Measurements from ENCODE around the gene RAD51B. TPM values are rescaled to one million over a fixed set of nuclear protein-coding genes. Genes with fewer than 3 reads are reported as not detected.

RAD51B gene
- total and polyA plus RNA-seq, 8 donors = 1.8 to 30.7 (median 15.3) TPM

DNA sequence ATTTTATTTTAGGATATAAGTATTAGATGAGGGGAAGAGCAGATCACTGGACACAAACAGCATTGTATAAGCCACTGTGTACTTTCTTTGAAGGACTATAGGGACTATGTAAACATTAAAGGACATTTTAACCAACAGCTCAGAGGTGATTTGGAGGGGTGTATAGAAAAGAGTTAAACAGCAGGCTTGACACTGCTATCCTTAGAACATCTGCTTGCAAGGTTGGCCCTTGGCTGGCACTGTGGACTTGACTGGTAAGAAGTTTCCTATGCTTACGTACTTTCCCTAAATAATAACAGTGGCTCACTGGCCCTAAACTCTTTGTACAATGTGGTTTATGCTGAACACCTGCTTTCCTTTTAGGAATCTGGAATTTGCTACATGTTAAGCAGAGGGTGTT is 31.9 kb upstream of the RAD51B start:
- Histone ChIP-seq H3K27me3 (no peaks in the 10 kb centered on the region), H3K36me3 (peaks cover 77 to 100% (median 100%) of the 10 kb centered on the region in 4 donors), H3K9me3 (no peaks in the 10 kb centered on the region), H3K27ac (no peak overlapping the region), H3K4me3 (no peak overlapping the region), H3K4me1 (no peaks in the 10 kb centered on the region)
- WGBS, 5 donors = 82 to 97% (median 92%) methylated on average over 1 of the region's 1 CpG
- DNase-seq = no peak
- TF ChIP-seq EP300 (IDR thresholded peaks at IDR 0.05) = no peak
- TF ChIP-seq POLR2AphosphoS5 (IDR thresholded peaks at IDR 0.05) = no peak
- TF ChIP-seq, protein P1, sequence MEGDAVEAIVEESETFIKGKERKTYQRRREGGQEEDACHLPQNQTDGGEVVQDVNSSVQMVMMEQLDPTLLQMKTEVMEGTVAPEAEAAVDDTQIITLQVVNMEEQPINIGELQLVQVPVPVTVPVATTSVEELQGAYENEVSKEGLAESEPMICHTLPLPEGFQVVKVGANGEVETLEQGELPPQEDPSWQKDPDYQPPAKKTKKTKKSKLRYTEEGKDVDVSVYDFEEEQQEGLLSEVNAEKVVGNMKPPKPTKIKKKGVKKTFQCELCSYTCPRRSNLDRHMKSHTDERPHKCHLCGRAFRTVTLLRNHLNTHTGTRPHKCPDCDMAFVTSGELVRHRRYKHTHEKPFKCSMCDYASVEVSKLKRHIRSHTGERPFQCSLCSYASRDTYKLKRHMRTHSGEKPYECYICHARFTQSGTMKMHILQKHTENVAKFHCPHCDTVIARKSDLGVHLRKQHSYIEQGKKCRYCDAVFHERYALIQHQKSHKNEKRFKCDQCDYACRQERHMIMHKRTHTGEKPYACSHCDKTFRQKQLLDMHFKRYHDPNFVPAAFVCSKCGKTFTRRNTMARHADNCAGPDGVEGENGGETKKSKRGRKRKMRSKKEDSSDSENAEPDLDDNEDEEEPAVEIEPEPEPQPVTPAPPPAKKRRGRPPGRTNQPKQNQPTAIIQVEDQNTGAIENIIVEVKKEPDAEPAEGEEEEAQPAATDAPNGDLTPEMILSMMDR (IDR thresholded peaks at IDR 0.05) = no peak
- TF ChIP-seq POLR2A (IDR thresholded peaks at IDR 0.05) = no peak
- intact Hi-C loops (cut with DNase I; ENCODE audit: low total_unique reads) = no loop called here

DNA sequence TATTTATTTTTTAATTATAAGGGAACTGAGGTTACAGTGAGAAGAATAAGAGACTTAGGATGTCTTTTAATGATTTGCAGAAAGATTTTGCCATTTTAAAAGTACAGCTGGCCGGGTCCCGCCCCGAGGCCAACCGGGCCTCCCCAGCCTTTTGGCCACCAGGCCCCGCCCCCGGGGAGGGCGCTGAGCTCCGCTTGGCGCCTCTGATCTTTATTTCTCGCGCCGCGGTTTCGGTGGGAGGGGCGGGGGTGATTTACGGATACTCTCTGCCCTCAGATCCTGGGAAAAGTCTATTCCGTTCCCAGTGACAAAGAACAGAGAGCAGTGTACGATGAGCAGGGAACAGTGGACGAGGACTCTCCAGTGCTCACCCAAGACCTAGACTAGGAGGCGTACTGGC is 20.8 kb upstream of the RAD51B start:
- Histone ChIP-seq H3K27ac (no peak overlapping the region), H3K4me1 (no peaks in the 10 kb centered on the region), H3K27me3 (no peaks in the 10 kb centered on the region), H3K4me3 (no peak overlapping the region), H3K9me3 (no peaks in the 10 kb centered on the region), H3K36me3 (peaks cover 57 to 100% (median 100%) of the 10 kb centered on the region in 4 donors)
- intact Hi-C loops (cut with DNase I; ENCODE audit: low total_unique reads) = no loop called here
- TF ChIP-seq EP300 (IDR thresholded peaks at IDR 0.05) (no peak), POLR2A (IDR thresholded peaks at IDR 0.05) (no peak), POLR2AphosphoS5 (IDR thresholded peaks at IDR 0.05) (no peak)
- TF ChIP-seq, protein P1 (IDR thresholded peaks at IDR 0.05) = no peak
- 84 to 97% (median 89%) methylated on average over 20 of the region's 20 CpGs for WGBS, 5 donors
- DNase-seq = no peak

DNA sequence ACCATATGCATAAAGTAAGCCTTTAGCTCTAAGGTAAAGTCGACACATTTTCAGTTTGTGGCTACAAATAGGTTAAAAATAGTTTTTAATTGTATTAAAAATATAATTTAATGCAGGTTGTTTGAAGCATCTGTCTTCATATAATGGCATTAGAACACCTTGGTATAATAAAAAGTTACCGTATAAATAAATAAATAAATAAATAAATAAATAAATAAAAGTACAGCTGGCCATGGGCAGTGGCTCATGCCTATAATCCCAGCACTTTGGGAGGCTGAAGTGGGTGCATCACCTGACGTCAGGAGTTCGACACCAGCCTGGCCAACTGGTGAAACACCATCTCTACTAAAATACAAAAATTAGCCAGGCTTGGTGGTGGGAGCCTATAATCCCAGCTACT is 18.8 kb upstream of the RAD51B start:
- WGBS, 5 donors = 90 to 99% (median 96%) methylated on average over 4 of the region's 4 CpGs
- Histone ChIP-seq H3K4me3 (no peak overlapping the region), H3K4me1 (no peaks in the 10 kb centered on the region), H3K27me3 (no peaks in the 10 kb centered on the region), H3K36me3 (peaks cover 62 to 100% (median 100%) of the 10 kb centered on the region in 4 donors), H3K27ac (no peak overlapping the region), H3K9me3 (no peaks in the 10 kb centered on the region)
- no peak for DNase-seq
- TF ChIP-seq POLR2A (IDR thresholded peaks at IDR 0.05) (no peak), POLR2AphosphoS5 (IDR thresholded peaks at IDR 0.05) (no peak), EP300 (IDR thresholded peaks at IDR 0.05) (no peak)
- TF ChIP-seq, protein P1 (IDR thresholded peaks at IDR 0.05) = no peak
- intact Hi-C loops (cut with DNase I; ENCODE audit: low total_unique reads) = no loop called here

DNA sequence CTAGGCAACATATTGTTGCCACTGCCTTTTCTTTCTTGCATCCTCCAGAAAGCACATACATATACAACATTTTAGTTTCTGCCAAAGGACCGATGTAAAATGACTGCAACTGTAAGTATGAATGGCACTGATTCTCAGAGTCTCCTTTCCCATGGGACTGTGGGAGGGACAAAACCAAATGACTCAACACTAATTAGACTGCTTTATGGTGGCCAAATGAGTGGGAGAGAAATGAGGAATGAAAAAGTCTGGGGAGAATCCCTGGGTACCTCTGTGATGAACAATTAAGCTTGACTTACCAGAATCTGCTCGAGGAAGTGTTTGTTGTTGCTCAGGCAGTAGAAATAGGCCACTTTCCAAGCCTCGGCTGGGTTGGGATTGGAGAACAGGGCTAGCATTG is 13.3 kb upstream of the RAD51B start:
- Histone ChIP-seq H3K9me3 (no peaks in the 10 kb centered on the region), H3K27ac (no peak overlapping the region), H3K4me1 (no peaks in the 10 kb centered on the region), H3K27me3 (no peaks in the 10 kb centered on the region), H3K36me3 (peaks cover 79 to 100% (median 99%) of the 10 kb centered on the region in 4 donors), H3K4me3 (no peak overlapping the region)
- TF ChIP-seq POLR2AphosphoS5 (IDR thresholded peaks at IDR 0.05) = no peak
- TF ChIP-seq POLR2A (IDR thresholded peaks at IDR 0.05) = no peak
- TF ChIP-seq, protein P1 (IDR thresholded peaks at IDR 0.05) = no peak
- no peak for TF ChIP-seq EP300 (IDR thresholded peaks at IDR 0.05)
- intact Hi-C loops (cut with DNase I; ENCODE audit: low total_unique reads) = no loop called here
- no peak for DNase-seq
- WGBS, 5 donors = 72 to 87% (median 84%) methylated on average over 3 of the region's 3 CpGs
